Nephron progenitor cell (in vitro differentiated cells): Measurements from ENCODE around the gene HPS5.

Experiments
- DNase-seq: peaks from one replicate; pipeline ENCODE4 v3.0.0; 2021
- H3K27ac Mint-ChIP-seq: 2 replicates; pipeline ENCODE4 v1.8.0; 2021; ENCODE audit warnings: mild to moderate bottlenecking, moderate library complexity, mixed read lengths
- H3K27me3 Mint-ChIP-seq: 2 replicates; pipeline ENCODE4 v1.8.0; 2021; ENCODE audit warnings: mild to moderate bottlenecking, low read depth, mixed read lengths; ENCODE audit not compliant: poor library complexity
- H3K36me3 Mint-ChIP-seq: 2 replicates; pipeline ENCODE4 v1.8.0; 2021; ENCODE audit warnings: low read depth, mixed read lengths
- H3K4me1 Mint-ChIP-seq: 2 replicates; pipeline ENCODE4 v1.8.0; 2021; ENCODE audit warnings: mixed read lengths
- H3K4me3 Mint-ChIP-seq: 2 replicates; pipeline ENCODE4 v1.8.0; 2021; ENCODE audit warnings: mild to moderate bottlenecking, moderate library complexity, mixed read lengths
- H3K9me3 Mint-ChIP-seq: 2 replicates; pipeline ENCODE4 v1.8.0; 2021; ENCODE audit warnings: mild to moderate bottlenecking, moderate library complexity, mixed read lengths
- TF ChIP-seq, protein P1 (sequence below): fragments of 200-600 bp; sonication (generic); IDR thresholded peaks from 2 replicates; pipeline ENCODE4 v1.5.0; 2021; ENCODE audit warnings: antibody characterized with exemption

HPS5 gene

DNA sequence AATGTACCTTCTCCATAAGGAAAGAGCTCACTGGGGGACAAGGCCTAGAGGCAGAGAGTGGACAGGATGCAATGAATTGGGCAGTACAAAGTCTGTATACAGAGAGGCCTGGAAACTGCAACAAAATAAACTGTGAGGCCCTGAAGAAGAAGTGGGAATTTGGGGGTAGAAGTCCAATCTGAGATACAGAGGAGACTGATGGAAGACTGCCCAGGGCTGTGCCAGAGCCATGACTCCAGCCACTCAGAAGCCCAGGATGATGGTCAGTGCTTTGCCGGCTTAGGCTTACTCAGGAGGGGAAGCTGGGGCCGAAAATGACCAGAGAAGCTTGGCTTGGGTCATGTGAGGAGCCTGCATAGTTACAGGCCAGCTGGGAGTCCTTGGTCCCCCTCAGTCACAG lies 91.1 kb downstream of the HPS5 start:
- H3K4me3 Mint-ChIP-seq = no peak overlapping the region
- H3K9me3 Mint-ChIP-seq = no peaks in the 10 kb centered on the region
- TF ChIP-seq, protein P1, sequence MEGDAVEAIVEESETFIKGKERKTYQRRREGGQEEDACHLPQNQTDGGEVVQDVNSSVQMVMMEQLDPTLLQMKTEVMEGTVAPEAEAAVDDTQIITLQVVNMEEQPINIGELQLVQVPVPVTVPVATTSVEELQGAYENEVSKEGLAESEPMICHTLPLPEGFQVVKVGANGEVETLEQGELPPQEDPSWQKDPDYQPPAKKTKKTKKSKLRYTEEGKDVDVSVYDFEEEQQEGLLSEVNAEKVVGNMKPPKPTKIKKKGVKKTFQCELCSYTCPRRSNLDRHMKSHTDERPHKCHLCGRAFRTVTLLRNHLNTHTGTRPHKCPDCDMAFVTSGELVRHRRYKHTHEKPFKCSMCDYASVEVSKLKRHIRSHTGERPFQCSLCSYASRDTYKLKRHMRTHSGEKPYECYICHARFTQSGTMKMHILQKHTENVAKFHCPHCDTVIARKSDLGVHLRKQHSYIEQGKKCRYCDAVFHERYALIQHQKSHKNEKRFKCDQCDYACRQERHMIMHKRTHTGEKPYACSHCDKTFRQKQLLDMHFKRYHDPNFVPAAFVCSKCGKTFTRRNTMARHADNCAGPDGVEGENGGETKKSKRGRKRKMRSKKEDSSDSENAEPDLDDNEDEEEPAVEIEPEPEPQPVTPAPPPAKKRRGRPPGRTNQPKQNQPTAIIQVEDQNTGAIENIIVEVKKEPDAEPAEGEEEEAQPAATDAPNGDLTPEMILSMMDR = no peak
- H3K27ac Mint-ChIP-seq = no peak overlapping the region
- no peak for DNase-seq
- peaks cover 26% of the 10 kb centered on the region for H3K27me3 Mint-ChIP-seq
- no peaks in the 10 kb centered on the region for H3K36me3 Mint-ChIP-seq
- peaks cover 9% of the 10 kb centered on the region for H3K4me1 Mint-ChIP-seq

DNA sequence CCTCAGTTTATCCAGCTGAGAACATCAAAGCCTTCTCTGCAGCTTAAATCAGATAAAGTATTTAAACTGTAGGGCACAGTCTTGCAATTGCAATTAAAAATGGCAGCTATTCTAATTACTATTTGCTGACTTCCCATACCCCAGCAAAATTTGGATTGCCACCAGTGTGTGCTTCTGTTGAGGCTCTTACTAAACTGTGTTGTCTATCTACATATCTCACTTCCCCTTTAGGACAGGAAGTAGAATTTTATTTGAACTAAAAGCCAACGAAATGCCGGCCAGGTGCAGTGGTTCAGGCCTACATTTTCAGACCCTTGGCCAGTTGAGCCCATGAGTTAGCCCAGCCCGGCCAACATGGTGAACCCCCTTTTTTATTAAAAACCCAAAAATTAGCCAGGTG lies 92.4 kb downstream of the HPS5 start:
- Mint-ChIP-seq H3K4me1 (no peaks in the 10 kb centered on the region), H3K36me3 (no peaks in the 10 kb centered on the region), H3K27ac (no peak overlapping the region), H3K27me3 (peaks cover 28% of the 10 kb centered on the region), H3K4me3 (no peak overlapping the region), H3K9me3 (peaks cover 7% of the 10 kb centered on the region)
- no peak for DNase-seq
- TF ChIP-seq, protein P1 = no peak
